NCI-H187 treated with DMSO at 0.1 percent for 48 hours (cell line): Measurements from ENCODE around the gene ZNF821.
"Not testable (repeated sequence)": the region's sequence is repeated elsewhere in the genome, so short reads cannot be mapped to it uniquely, and the experiment has no call there.

Source experiments
- DNase-seq: peaks from one replicate; lab custom pipeline; 2025; lab: John Stamatoyannopoulos, UW

The ZNF821 gene

GRCh38 chr16:71883849-71884638 is at the start of gene ZNF821:
ZNF821 (minus strand) TSS chr16:71884182; CDS start chr16:71879946, 4,236 bp downstream.
- DNase-seq: no peak

GRCh38 chr16:71933017-71933416 is 49.0 kb upstream of the ZNF821 start:
- no peak for DNase-seq

GRCh38 chr16:71931599-71931998 is 47.6 kb upstream of the ZNF821 start:
- DNase-seq: no peak

- no peak for DNase-seq
Observed at GRCh38 chr16:71931001-71931400, 47.0 kb upstream of the ZNF821 start.

GRCh38 chr16:71930013-71930563 is 46.1 kb upstream of the ZNF821 start:
- no peak for DNase-seq

GRCh38 chr16:71929048-71929447 is 45.1 kb upstream of the ZNF821 start:
- no peak for DNase-seq

GRCh38 chr16:71927787-71928186 is 43.8 kb upstream of the ZNF821 start:
- no peak for DNase-seq

GRCh38 chr16:71927383-71927782 is 43.4 kb upstream of the ZNF821 start:
- DNase-seq: no peak

- DNase-seq: no peak
Observed at GRCh38 chr16:71924710-71925109, 40.7 kb upstream of the ZNF821 start.

GRCh38 chr16:71923941-71924690 is 40.1 kb upstream of the ZNF821 start:
- DNase-seq: no peak

- no peak for DNase-seq
Observed at GRCh38 chr16:71920658-71921057, 36.7 kb upstream of the ZNF821 start.

GRCh38 chr16:71919035-71919434 is 35.1 kb upstream of the ZNF821 start:
- DNase-seq: no peak

GRCh38 chr16:71917900-71918299 is 33.9 kb upstream of the ZNF821 start:
- DNase-seq: no peak

- DNase-seq: no peak
Observed at GRCh38 chr16:71916397-71916920, 32.5 kb upstream of the ZNF821 start.

GRCh38 chr16:71915350-71915749 is 31.4 kb upstream of the ZNF821 start:
- DNase-seq: no peak

GRCh38 chr16:71914802-71915201 is 30.8 kb upstream of the ZNF821 start:
- DNase-seq: no peak

GRCh38 chr16:71912534-71913275 is 28.7 kb upstream of the ZNF821 start:
- DNase-seq: no peak

- DNase-seq: no peak
Observed at GRCh38 chr16:71911121-71911520, 27.1 kb upstream of the ZNF821 start.

GRCh38 chr16:71905765-71906164 is 21.8 kb upstream of the ZNF821 start:
- not testable (repeated sequence) for DNase-seq

GRCh38 chr16:71904239-71904638 is 20.3 kb upstream of the ZNF821 start:
- no peak for DNase-seq

GRCh38 chr16:71903608-71904007 is 19.6 kb upstream of the ZNF821 start:
- DNase-seq: no peak
